HG03097 (cell line): ENCODE results near the gene CHSY1.

Experiments used
- ATAC-seq: cut with Tn5 transposase; IDR thresholded peaks from one replicate; pipeline ENCODE4 v1.9.1; 2021; ENCODE audit not compliant: unreplicated experiment, low FRiP score

CHSY1 gene

GRCh38 chr15:101174152-101174920, 77.5 kb downstream of the CHSY1 start:
- ATAC-seq = no peak

GRCh38 chr15:101173233-101174119, 78.4 kb downstream of the CHSY1 start:
- ATAC-seq = no peak

GRCh38 chr15:101172501-101173071, 79.3 kb downstream of the CHSY1 start:
- no peak for ATAC-seq

GRCh38 chr15:101171954-101172353, 79.9 kb downstream of the CHSY1 start:
- ATAC-seq = no peak

GRCh38 chr15:101170568-101171350, 81.1 kb downstream of the CHSY1 start:
- no peak for ATAC-seq

- no peak for ATAC-seq
Observed at GRCh38 chr15:101169495-101170071, 82.3 kb downstream of the CHSY1 start.

- ATAC-seq = no peak
Observed at GRCh38 chr15:101168898-101169494, 82.9 kb downstream of the CHSY1 start.

GRCh38 chr15:101168463-101168824, 83.4 kb downstream of the CHSY1 start:
- ATAC-seq = no peak

- peak; percentile 69 for ATAC-seq
Observed at GRCh38 chr15:101167753-101168462, 83.9 kb downstream of the CHSY1 start.

- no peak for ATAC-seq
Observed at GRCh38 chr15:101167411-101167752, 84.5 kb downstream of the CHSY1 start.

- no peak for ATAC-seq
Observed at GRCh38 chr15:101165905-101166471, 85.9 kb downstream of the CHSY1 start.

GRCh38 chr15:101162701-101163483, 89.0 kb downstream of the CHSY1 start:
- ATAC-seq = no peak

GRCh38 chr15:101161656-101162055, 90.2 kb downstream of the CHSY1 start:
- ATAC-seq = no peak

GRCh38 chr15:101159936-101160815, 91.7 kb downstream of the CHSY1 start:
- ATAC-seq = no peak

- ATAC-seq = no peak
Observed at GRCh38 chr15:101159096-101159935, 92.5 kb downstream of the CHSY1 start.
